Measurements from ENCODE around the gene CD48.

CD48 gene

DNA sequence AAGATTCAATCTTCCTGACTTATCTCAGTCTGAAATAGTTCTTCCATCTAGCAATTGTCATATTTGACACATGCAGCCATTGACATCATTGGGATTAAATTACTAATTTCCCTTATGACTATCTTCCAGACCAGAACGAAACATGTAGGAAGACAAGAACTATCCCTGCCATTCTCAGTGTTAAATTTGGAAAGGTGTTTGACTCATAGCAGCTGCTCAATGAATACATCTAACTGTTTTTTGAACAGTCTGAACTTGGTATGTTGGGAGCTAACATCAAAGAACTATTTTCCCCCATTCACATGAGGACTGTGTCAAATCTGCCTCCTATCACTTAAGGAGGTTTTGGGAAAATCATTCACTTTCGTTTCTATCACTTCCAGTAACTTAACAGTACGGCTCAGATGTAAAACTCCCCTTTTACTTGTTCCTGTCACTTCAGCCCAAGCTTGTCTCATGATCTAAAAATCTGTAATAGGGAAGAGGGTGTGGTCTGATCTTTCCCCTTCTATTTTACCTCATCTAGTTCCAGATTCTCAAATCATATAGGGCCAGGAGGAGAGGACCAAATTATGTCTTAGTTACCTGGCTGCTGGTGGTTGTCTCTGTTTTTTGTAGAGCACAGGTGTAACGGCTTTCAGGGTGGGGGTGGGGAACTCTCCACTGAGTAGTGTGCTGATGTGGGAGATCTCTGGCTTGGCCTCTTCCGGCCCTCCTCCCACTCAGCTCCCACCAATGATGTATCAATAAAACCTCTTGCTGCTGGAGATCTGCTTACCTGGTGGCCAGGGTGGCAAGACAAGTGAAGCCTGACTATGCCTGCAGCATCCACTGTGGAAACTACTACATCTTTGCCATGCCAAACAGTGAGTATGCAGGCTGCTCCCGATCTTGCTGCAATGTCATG, 38.6 kb downstream of the CD48 start:
- Histone ChIP-seq H3K36me3 (replicated peaks) (no peaks in the 10 kb centered on the region), H3K4me3 (no peak overlapping the region), H3K9me3 (no peaks in the 10 kb centered on the region), H3K27me3 (ENCODE audit: low read depth) (no peaks in the 10 kb centered on the region; the same call in 1 of the 2 replicates), H3K4me1 (peaks cover 6% of the 10 kb centered on the region)
- DNase-seq (ENCODE audit: low spot score in 2 of 2) = no peak
- in situ Hi-C loops (cut with MboI; ENCODE audit: low sequenced_read_pairs) = no loop called here

DNA sequence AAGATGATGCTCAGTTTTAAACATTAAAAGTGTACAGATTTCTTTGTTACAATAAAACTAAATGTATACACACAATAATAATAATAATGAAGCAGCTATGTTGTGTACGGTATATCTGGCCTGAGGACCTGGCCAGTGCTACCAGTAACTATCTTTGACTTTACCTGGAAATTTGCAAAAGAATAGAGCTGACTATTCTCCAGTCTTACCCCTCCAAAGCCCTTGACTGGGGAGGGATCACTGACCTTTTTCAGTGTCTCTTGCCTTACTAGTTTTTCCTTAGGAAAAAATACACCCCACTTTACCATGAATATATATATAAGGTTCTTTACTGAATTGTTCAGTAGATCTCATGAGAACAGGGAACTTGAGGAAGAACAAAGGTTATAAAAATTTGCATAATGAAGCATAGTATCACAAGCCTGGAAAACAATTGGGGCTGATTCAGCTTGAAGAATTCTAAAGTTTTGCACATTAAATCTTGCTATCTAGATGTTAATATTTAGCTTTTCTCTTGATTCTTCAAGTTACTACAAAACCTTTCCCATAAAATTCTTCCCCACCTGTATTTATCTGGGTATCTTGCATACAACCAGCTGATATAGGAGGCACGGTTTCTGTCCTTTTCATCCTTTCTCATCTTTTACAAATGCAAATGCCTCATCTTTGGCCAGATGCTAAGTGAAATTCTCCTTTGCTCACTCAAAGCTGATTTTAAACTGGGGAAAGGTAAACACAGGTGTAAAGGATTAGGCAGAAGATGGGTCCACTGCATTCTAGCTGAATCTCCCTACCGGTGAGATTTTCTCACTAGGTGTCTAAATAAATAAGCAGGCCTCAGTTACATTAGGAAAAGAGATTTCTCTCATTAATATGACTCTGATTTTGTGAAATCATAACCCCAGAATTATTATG, 39.8 kb downstream of the CD48 start:
- no peak for DNase-seq (ENCODE audit: low spot score in 2 of 2)
- Histone ChIP-seq H3K4me1 (peaks cover 6% of the 10 kb centered on the region), H3K36me3 (replicated peaks) (no peaks in the 10 kb centered on the region), H3K27me3 (ENCODE audit: low read depth) (no peaks in the 10 kb centered on the region; the same call in 1 of the 2 replicates), H3K9me3 (no peaks in the 10 kb centered on the region), H3K4me3 (no peak overlapping the region)
- in situ Hi-C loops (cut with MboI; ENCODE audit: low sequenced_read_pairs) = no loop called here

DNA sequence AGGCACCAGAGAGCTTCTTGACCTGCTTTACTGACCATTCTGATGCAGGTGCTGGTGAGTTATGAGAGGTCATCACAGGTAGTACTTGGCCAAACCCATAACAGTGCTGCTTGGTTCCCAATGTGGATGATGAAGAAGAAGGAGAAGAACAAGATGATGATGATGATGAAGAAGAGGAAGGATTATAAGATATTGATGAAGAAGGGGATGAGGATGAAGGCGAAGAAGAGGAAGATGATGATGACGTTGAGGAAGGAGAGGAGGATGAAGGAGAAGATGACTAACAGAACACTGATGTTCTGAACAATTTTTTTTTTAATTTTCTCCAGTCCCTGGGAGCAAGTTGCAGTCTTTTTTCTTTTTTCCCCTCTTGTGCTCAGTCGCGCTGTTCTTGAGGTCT, 40.9 kb downstream of the CD48 start:
- Histone ChIP-seq H3K27me3 (ENCODE audit: low read depth) (no peaks in the 10 kb centered on the region; the same call in 1 of the 2 replicates), H3K9me3 (no peaks in the 10 kb centered on the region), H3K4me1 (peaks cover 6% of the 10 kb centered on the region), H3K36me3 (replicated peaks) (no peaks in the 10 kb centered on the region), H3K4me3 (no peak overlapping the region)
- DNase-seq (ENCODE audit: low spot score in 2 of 2) = no peak
- in situ Hi-C loops (cut with MboI; ENCODE audit: low sequenced_read_pairs) = no loop called here

DNA sequence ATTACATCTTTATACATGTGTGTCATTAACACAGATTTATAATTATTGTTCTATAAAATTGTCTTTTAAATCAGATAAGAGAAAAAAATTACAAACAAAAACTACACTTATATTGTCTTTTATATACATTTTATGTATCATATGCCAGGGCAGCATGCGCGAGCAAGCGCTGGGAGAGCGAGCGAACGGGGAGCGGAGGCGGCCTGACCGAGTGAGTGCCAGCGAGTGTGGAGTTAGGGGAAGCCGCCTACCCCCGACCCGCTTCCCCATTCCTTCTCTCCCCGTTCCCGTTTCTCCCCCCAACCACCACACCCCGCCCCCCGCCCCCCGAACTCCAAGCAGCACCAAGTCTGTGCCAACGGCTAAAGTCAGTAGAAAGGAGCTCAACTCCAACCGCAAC, 41.8 kb downstream of the CD48 start:
- in situ Hi-C loops (cut with MboI; ENCODE audit: low sequenced_read_pairs) = no loop called here
- Histone ChIP-seq H3K4me1 (peaks cover 6% of the 10 kb centered on the region), H3K36me3 (replicated peaks) (no peaks in the 10 kb centered on the region), H3K4me3 (no peak overlapping the region), H3K9me3 (no peaks in the 10 kb centered on the region), H3K27me3 (ENCODE audit: low read depth) (no peaks in the 10 kb centered on the region; the same call in 1 of the 2 replicates)
- DNase-seq (ENCODE audit: low spot score in 2 of 2) = no peak

DNA sequence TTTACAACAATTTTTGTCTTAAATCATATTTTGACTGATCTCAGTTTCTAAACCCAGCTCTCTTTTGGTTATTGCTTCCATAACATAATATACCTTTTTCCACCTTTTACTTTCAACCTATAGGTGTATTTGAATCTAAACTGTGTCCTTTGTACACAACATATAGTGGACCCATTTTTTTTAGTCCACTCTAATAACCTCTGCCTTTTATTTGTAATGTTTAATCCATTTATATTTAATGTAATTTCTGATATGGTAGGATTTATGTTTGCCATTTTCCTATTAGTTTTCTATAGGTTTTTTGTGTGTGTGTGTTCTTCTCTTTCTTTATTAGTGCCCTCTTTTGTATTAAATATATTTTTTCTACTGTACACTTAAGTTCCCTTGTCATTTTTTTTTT, 42.3 kb downstream of the CD48 start:
- Histone ChIP-seq H3K4me1 (peaks cover 6% of the 10 kb centered on the region), H3K27me3 (ENCODE audit: low read depth) (no peaks in the 10 kb centered on the region; the same call in 1 of the 2 replicates), H3K36me3 (replicated peaks) (no peaks in the 10 kb centered on the region), H3K9me3 (no peaks in the 10 kb centered on the region), H3K4me3 (no peak overlapping the region)
- DNase-seq (ENCODE audit: low spot score in 2 of 2) = no peak
- in situ Hi-C loops (cut with MboI; ENCODE audit: low sequenced_read_pairs) = no loop called here

DNA sequence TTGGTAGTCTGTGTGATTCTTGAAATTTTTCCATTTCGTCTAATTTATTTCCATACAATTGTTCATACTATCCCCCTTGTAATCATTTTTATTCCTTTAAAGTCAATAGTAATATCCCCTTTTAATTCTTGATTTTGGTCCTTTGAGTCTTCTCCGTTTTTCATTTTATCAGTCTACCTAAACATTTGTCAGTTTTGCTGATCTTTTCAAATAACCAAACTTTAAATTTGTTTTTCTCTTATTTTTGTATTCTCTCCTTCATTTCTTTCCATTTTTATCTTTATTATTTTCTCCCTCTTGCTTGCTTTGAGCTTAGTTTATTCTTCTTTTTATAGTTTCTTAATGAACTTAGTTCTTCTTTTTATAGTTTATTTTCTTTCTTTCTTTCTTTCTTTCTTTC, 43.7 kb downstream of the CD48 start:
- DNase-seq (ENCODE audit: low spot score in 2 of 2) = no peak
- H3K36me3 ChIP-seq (replicated peaks) = no peaks in the 10 kb centered on the region
- H3K4me1 ChIP-seq = peaks cover 6% of the 10 kb centered on the region
- H3K27me3 ChIP-seq (ENCODE audit: low read depth) = no peaks in the 10 kb centered on the region; the same call in 1 of the 2 replicates
- in situ Hi-C loops (cut with MboI; ENCODE audit: low sequenced_read_pairs) = no loop called here
- no peaks in the 10 kb centered on the region for H3K9me3 ChIP-seq
- H3K4me3 ChIP-seq = no peak overlapping the region

DNA sequence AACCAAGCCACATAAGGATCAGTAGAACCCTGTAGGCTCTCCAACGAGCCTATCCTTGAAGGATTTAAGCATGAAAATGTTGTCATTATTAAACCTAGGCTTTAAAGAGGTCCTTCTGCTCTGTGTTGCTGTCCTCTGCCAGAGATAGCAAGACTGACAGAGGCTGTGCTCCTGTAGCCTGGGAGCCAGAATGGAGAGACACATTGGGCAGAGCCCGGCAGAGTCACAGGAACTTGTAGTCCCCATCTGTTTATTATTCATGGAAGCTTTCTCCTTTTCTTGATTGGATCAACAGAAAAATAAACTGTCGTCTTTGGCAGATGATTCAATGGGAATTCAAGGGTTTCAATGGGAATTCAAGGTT, 45.6 kb downstream of the CD48 start:
- H3K4me3 ChIP-seq = no peak overlapping the region
- H3K27me3 ChIP-seq (ENCODE audit: low read depth) = peaks cover 4% of the 10 kb centered on the region; the same call in 1 of the 2 replicates
- no peaks in the 10 kb centered on the region for H3K9me3 ChIP-seq
- no peak for DNase-seq (ENCODE audit: low spot score in 2 of 2)
- in situ Hi-C loops (cut with MboI; ENCODE audit: low sequenced_read_pairs) = no loop called here
- no peaks in the 10 kb centered on the region for H3K36me3 ChIP-seq (replicated peaks)
- no peaks in the 10 kb centered on the region for H3K4me1 ChIP-seq

DNA sequence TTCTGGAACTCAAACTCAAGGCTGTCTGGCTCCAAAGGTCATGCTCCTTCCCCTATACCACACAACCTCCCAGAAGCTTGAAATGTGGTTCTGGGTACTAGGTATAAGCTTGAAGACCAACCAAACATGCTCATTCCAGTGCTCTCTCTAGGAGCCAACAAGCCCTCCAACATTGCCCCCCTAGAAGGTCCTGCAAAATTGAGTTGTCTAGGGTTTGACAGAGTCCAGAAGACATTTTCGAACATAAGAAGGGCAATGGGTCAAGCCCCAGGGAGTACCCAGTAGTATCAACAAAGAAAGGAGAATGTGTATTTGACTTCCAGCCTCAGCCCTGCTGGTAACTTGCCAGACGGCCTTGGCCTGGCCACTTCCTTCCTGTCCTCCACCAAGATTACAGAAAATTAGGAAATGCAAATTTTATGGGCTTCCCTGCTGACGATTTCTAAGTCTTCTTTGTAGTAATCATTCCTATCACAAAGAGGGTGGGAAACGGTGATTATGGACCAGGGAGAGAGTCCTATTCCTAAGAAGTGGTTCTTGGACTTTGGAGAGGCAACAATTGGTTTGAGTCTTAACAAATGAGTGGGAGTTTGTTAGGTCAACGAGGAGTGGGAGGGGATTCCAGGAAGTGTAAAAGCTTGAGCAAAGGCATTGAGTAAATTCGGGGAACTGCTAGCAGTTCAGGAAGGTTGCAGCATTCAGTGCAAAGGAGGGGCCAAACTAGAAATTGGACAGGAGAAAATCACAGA, 46.1 kb downstream of the CD48 start:
- no peak for DNase-seq (ENCODE audit: low spot score in 2 of 2)
- no peak overlapping the region for H3K4me3 ChIP-seq
- no peaks in the 10 kb centered on the region for H3K9me3 ChIP-seq
- in situ Hi-C loops (cut with MboI; ENCODE audit: low sequenced_read_pairs) = no loop called here
- no peaks in the 10 kb centered on the region for H3K36me3 ChIP-seq (replicated peaks)
- H3K4me1 ChIP-seq = no peaks in the 10 kb centered on the region
- peaks cover 4% of the 10 kb centered on the region; the same call in 1 of the 2 replicates for H3K27me3 ChIP-seq (ENCODE audit: low read depth)

DNA sequence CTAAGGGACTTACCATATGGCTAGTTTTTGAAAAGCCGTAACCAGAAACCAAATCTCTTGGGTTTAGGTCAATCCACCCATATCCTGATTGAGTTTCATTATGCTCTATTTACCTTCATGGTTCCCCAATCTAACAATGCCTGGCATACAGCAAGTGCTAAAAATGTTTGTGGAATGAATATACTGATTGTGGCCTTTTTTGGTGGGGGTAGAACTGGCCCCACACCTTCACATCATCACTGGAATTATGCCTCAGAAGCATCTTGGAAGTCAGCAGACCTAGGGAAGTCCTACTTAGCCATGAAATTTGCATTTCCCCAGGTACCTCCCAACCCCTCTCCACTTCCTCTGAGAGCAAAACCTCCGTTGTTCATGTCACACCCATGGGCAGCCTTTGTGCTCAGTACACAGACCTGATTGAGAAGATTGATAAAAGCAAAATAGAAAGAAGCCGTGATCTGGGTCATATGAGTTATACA, 47.0 kb downstream of the CD48 start:
- H3K36me3 ChIP-seq (replicated peaks) = no peaks in the 10 kb centered on the region
- in situ Hi-C loops (cut with MboI; ENCODE audit: low sequenced_read_pairs) = no loop called here
- H3K4me3 ChIP-seq = no peak overlapping the region
- no peaks in the 10 kb centered on the region for H3K4me1 ChIP-seq
- peaks cover 4% of the 10 kb centered on the region; the same call in 1 of the 2 replicates for H3K27me3 ChIP-seq (ENCODE audit: low read depth)
- H3K9me3 ChIP-seq = no peaks in the 10 kb centered on the region
- DNase-seq (ENCODE audit: low spot score in 2 of 2) = no peak

DNA sequence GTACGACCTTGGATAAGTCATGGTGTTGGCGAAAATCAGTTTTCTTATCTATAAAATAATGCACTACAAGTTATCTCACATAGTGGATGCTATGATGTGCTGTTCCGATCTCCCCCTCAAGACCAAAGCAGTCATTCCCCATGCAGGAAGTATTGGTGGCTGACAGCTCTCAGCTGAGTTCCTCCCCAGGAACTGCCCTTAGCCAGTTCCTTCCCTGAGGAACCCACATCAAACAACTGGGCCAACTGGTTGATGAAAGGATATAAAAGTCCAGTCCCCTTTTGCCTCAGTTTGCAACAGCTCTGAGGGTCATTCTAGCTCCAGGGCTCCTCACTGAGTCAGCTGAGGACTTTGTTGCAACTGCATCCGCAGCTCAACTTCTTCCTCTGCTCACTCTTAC, 48.7 kb downstream of the CD48 start:
- no peak for DNase-seq (ENCODE audit: low spot score in 2 of 2)
- in situ Hi-C loops (cut with MboI; ENCODE audit: low sequenced_read_pairs) = no loop called here

DNA sequence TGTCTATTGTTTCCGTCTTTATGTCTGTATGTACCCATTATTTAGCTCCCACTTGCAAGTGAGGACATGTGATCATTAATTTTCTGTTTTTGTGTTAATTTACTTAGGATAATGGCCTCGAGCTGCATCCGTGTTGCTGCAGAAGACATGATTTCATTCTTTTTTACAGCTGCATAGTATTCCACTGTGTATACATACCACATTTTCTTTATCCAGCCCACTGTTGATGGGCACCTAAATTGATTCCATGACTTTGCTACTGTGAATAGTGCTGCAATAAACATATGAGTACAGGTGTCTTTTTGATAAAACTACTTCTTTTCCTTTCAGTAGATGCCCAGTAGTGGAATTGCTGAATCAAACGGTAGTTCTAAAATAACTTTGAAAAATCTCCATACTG, 52.1 kb downstream of the CD48 start:
- in situ Hi-C loops (cut with MboI; ENCODE audit: low sequenced_read_pairs) = no loop called here

More for the DNA sequence above, 48.7 kb downstream of the CD48 start:
- H3K9me3 ChIP-seq = no peaks in the 10 kb centered on the region
- no peaks in the 10 kb centered on the region for H3K4me1 ChIP-seq
- H3K36me3 ChIP-seq (replicated peaks) = no peaks in the 10 kb centered on the region
- no peak overlapping the region for H3K4me3 ChIP-seq
- H3K27me3 ChIP-seq (ENCODE audit: low read depth) = peaks cover 4% of the 10 kb centered on the region; the same call in 1 of the 2 replicates

DNA sequence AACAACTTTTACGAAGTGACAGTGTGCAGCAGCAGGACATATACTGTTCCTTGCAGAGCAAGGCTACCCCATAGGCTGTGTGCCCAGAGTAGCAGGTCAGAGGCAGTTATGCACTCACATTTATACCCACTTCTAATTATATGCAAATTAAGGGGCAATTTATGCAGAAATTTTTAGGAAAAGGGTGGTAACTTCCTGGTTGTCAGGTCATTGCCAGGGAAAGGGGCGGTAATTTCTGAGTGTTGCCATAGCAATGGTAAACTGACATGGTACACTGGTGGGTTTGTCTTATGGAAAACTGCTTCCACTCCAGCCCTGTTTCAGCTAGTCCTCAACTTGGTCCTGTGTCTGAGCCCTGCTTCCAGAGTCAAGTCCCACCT, 52.8 kb downstream of the CD48 start:
- peaks cover 4% of the 10 kb centered on the region; the same call in 1 of the 2 replicates for H3K27me3 ChIP-seq (ENCODE audit: low read depth)
- no peak overlapping the region for H3K4me3 ChIP-seq

More for the DNA sequence above, 52.1 kb downstream of the CD48 start:
- Histone ChIP-seq H3K36me3 (replicated peaks) (no peaks in the 10 kb centered on the region), H3K4me3 (no peak overlapping the region), H3K9me3 (no peaks in the 10 kb centered on the region), H3K27me3 (ENCODE audit: low read depth) (peaks cover 4% of the 10 kb centered on the region; the same call in 1 of the 2 replicates), H3K4me1 (no peaks in the 10 kb centered on the region)
- no peak for DNase-seq (ENCODE audit: low spot score in 2 of 2)

DNA sequence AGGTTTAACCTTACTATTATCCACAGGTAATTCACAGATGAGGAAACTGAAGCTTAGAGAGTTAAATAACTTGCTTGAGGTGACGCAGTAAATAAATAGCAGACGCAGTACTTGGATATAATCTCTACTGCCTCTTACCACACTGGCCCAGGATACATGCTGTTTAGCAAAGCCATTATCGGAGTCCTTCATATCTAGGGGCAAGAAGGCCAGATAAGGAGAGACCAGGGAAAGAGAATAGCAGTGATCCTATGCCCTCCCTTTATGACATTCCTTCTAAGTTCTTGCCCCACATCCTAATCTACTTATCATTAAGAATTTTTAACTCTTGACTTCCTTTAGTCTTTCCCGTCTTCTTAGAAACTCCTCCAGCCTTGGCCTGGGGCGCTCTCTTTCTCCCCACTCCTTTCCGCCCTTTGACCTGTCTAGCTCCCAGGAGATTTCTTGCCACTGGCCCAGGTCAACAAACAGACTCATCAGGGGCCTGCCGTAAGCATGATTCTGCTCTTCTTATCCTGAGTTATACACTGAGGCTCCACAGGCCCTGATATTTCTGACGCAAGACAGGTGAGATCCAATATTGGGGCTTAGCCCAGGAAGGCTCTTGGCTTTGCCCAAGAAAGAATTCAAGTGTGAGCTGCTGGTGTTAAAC, 53.3 kb downstream of the CD48 start:
- no peaks in the 10 kb centered on the region for H3K4me1 ChIP-seq
- H3K4me3 ChIP-seq = no peak overlapping the region
- no peaks in the 10 kb centered on the region for H3K36me3 ChIP-seq (replicated peaks)
- no peaks in the 10 kb centered on the region for H3K9me3 ChIP-seq
- peaks cover 4% of the 10 kb centered on the region; the same call in 1 of the 2 replicates for H3K27me3 ChIP-seq (ENCODE audit: low read depth)
- in situ Hi-C loops (cut with MboI; ENCODE audit: low sequenced_read_pairs) = no loop called here
- DNase-seq (ENCODE audit: low spot score in 2 of 2) = no peak

More for the DNA sequence above, 52.8 kb downstream of the CD48 start:
- Histone ChIP-seq H3K4me1 (no peaks in the 10 kb centered on the region), H3K36me3 (replicated peaks) (no peaks in the 10 kb centered on the region), H3K9me3 (no peaks in the 10 kb centered on the region)
- in situ Hi-C loops (cut with MboI; ENCODE audit: low sequenced_read_pairs) = no loop called here
- no peak for DNase-seq (ENCODE audit: low spot score in 2 of 2)
